ENCODE data around the gene PARN. TPM values are rescaled to one million over a fixed set of nuclear protein-coding genes. Genes with fewer than 3 reads are reported as not detected.
A peak's percentile ranks its signal among the peaks of the same experiment; 100 is the strongest.

PARN gene
- polyA plus RNA-seq, 1 donor from 2014 or later: 53.5 TPM

- no peak overlapping the region for H3K4me3 Mint-ChIP-seq
- peaks cover 25% of the 10 kb centered on the region for H3K36me3 Mint-ChIP-seq
- H3K27ac Mint-ChIP-seq: no peak overlapping the region
- H3K9me3 Mint-ChIP-seq: peaks cover 0 to 15% (median 3%) of the 10 kb centered on the region in 3 donors
- H3K4me1 Mint-ChIP-seq: peaks cover 2 to 12% (median 7%) of the 10 kb centered on the region in 3 donors
- no peaks in the 10 kb centered on the region for H3K27me3 Mint-ChIP-seq
Measured at GRCh38 chr16:14483819-14484385, 146.2 kb downstream of the PARN start.

GRCh38 chr16:14476183-14476582 is 153.9 kb downstream of the PARN start:
- H3K36me3 Mint-ChIP-seq: peaks cover 36% of the 10 kb centered on the region
- H3K9me3 Mint-ChIP-seq: peaks cover 0 to 10% (median 2%) of the 10 kb centered on the region in 3 donors
- H3K27ac Mint-ChIP-seq: no peak overlapping the region
- H3K4me1 Mint-ChIP-seq: peaks cover 0 to 3% (median 2%) of the 10 kb centered on the region in 3 donors
- no peaks in the 10 kb centered on the region for H3K27me3 Mint-ChIP-seq
- H3K4me3 Mint-ChIP-seq: no peak overlapping the region

GRCh38 chr16:14475370-14476139 is 154.5 kb downstream of the PARN start:
- no peak overlapping the region for H3K27ac Mint-ChIP-seq
- H3K9me3 Mint-ChIP-seq: peaks cover 0 to 10% (median 2%) of the 10 kb centered on the region in 3 donors
- peaks cover 0 to 3% (median 2%) of the 10 kb centered on the region in 3 donors for H3K4me1 Mint-ChIP-seq
- H3K27me3 Mint-ChIP-seq: no peaks in the 10 kb centered on the region
- peaks cover 35% of the 10 kb centered on the region for H3K36me3 Mint-ChIP-seq
- no peak overlapping the region for H3K4me3 Mint-ChIP-seq

GRCh38 chr16:14473488-14473887 is 156.6 kb downstream of the PARN start:
- Mint-ChIP-seq H3K4me3 (no peak overlapping the region), H3K27ac (no peak overlapping the region), H3K27me3 (no peaks in the 10 kb centered on the region), H3K36me3 (peaks cover 22% of the 10 kb centered on the region), H3K4me1 (peaks cover 0 to 3% (median 2%) of the 10 kb centered on the region in 3 donors), H3K9me3 (peaks cover 0 to 2% (median 0%) of the 10 kb centered on the region in 3 donors)

- Mint-ChIP-seq H3K9me3 (no peaks in the 10 kb centered on the region), H3K27ac (no peak overlapping the region), H3K27me3 (no peaks in the 10 kb centered on the region), H3K36me3 (peaks cover 16% of the 10 kb centered on the region), H3K4me1 (peaks cover 0 to 6% (median 3%) of the 10 kb centered on the region in 3 donors), H3K4me3 (no peak overlapping the region)
Measured at GRCh38 chr16:14472357-14472756, 157.7 kb downstream of the PARN start.

- Mint-ChIP-seq H3K36me3 (peaks cover 18% of the 10 kb centered on the region), H3K27me3 (no peaks in the 10 kb centered on the region), H3K27ac (no peak overlapping the region), H3K4me1 (peaks cover 0 to 6% (median 0%) of the 10 kb centered on the region in 3 donors), H3K4me3 (no peak overlapping the region), H3K9me3 (no peaks in the 10 kb centered on the region)
Measured at GRCh38 chr16:14470788-14471187, 159.3 kb downstream of the PARN start.

- peak overlapping the region in 1 of 3 donors; percentile 72 for H3K27ac Mint-ChIP-seq
- no peak overlapping the region for H3K4me3 Mint-ChIP-seq
- H3K9me3 Mint-ChIP-seq: peaks cover 0 to 6% (median 5%) of the 10 kb centered on the region in 3 donors
- H3K27me3 Mint-ChIP-seq: no peaks in the 10 kb centered on the region
- H3K4me1 Mint-ChIP-seq: peaks cover 0 to 8% (median 1%) of the 10 kb centered on the region in 3 donors
- H3K36me3 Mint-ChIP-seq: peaks cover 24% of the 10 kb centered on the region
Measured at GRCh38 chr16:14465799-14466198, 164.3 kb downstream of the PARN start.

GRCh38 chr16:14464796-14465195 is 165.3 kb downstream of the PARN start:
- Mint-ChIP-seq H3K27ac (no peak overlapping the region), H3K9me3 (peaks cover 0 to 6% (median 5%) of the 10 kb centered on the region in 3 donors), H3K36me3 (peaks cover 26% of the 10 kb centered on the region), H3K4me3 (no peak overlapping the region), H3K4me1 (peaks cover 0 to 9% (median 3%) of the 10 kb centered on the region in 3 donors), H3K27me3 (no peaks in the 10 kb centered on the region)

GRCh38 chr16:14464192-14464591 is 165.9 kb downstream of the PARN start:
- no peaks in the 10 kb centered on the region for H3K27me3 Mint-ChIP-seq
- H3K9me3 Mint-ChIP-seq: peaks cover 0 to 6% (median 5%) of the 10 kb centered on the region in 3 donors
- peaks cover 26% of the 10 kb centered on the region for H3K36me3 Mint-ChIP-seq
- no peak overlapping the region for H3K27ac Mint-ChIP-seq
- H3K4me3 Mint-ChIP-seq: no peak overlapping the region
- peaks cover 0 to 9% (median 3%) of the 10 kb centered on the region in 3 donors for H3K4me1 Mint-ChIP-seq

- Mint-ChIP-seq H3K9me3 (peaks cover 0 to 6% (median 5%) of the 10 kb centered on the region in 3 donors), H3K4me3 (no peak overlapping the region), H3K27ac (no peak overlapping the region), H3K36me3 (peaks cover 26% of the 10 kb centered on the region), H3K4me1 (peaks cover 0 to 6% (median 3%) of the 10 kb centered on the region in 3 donors), H3K27me3 (no peaks in the 10 kb centered on the region)
Measured at GRCh38 chr16:14462811-14463210, 167.2 kb downstream of the PARN start.

- H3K27ac Mint-ChIP-seq: no peak overlapping the region
- peaks cover 0 to 6% (median 3%) of the 10 kb centered on the region in 3 donors for H3K4me1 Mint-ChIP-seq
- no peaks in the 10 kb centered on the region for H3K27me3 Mint-ChIP-seq
- peaks cover 19% of the 10 kb centered on the region for H3K36me3 Mint-ChIP-seq
- H3K9me3 Mint-ChIP-seq: peaks cover 0 to 6% (median 5%) of the 10 kb centered on the region in 3 donors
- no peak overlapping the region for H3K4me3 Mint-ChIP-seq
Measured at GRCh38 chr16:14460726-14461125, 169.3 kb downstream of the PARN start.

- no peak overlapping the region for H3K4me3 Mint-ChIP-seq
- H3K27ac Mint-ChIP-seq: no peak overlapping the region
- peaks cover 10% of the 10 kb centered on the region for H3K36me3 Mint-ChIP-seq
- peaks cover 0 to 2% (median 0%) of the 10 kb centered on the region in 3 donors for H3K9me3 Mint-ChIP-seq
- H3K4me1 Mint-ChIP-seq: peaks cover 0 to 6% (median 3%) of the 10 kb centered on the region in 3 donors
- no peaks in the 10 kb centered on the region for H3K27me3 Mint-ChIP-seq
Measured at GRCh38 chr16:14458576-14458975, 171.5 kb downstream of the PARN start.

GRCh38 chr16:14456793-14457481 is 173.1 kb downstream of the PARN start:
- Mint-ChIP-seq H3K4me3 (no peak overlapping the region), H3K36me3 (peaks cover 10% of the 10 kb centered on the region), H3K27ac (no peak overlapping the region)

GRCh38 chr16:14455573-14455972 is 174.5 kb downstream of the PARN start:
- peaks cover 3% of the 10 kb centered on the region for H3K36me3 Mint-ChIP-seq
- H3K4me3 Mint-ChIP-seq: no peak overlapping the region
- H3K27me3 Mint-ChIP-seq: no peaks in the 10 kb centered on the region
- H3K4me1 Mint-ChIP-seq: no peaks in the 10 kb centered on the region
- H3K27ac Mint-ChIP-seq: no peak overlapping the region
- no peaks in the 10 kb centered on the region for H3K9me3 Mint-ChIP-seq

More at GRCh38 chr16:14456793-14457481, 173.1 kb downstream of the PARN start:
- Mint-ChIP-seq H3K4me1 (peaks cover 0 to 4% (median 1%) of the 10 kb centered on the region in 3 donors), H3K27me3 (no peaks in the 10 kb centered on the region), H3K9me3 (no peaks in the 10 kb centered on the region)

- no peaks in the 10 kb centered on the region for H3K4me1 Mint-ChIP-seq
- H3K27ac Mint-ChIP-seq: no peak overlapping the region
- no peak overlapping the region for H3K4me3 Mint-ChIP-seq
- H3K9me3 Mint-ChIP-seq: no peaks in the 10 kb centered on the region
- H3K27me3 Mint-ChIP-seq: no peaks in the 10 kb centered on the region
- H3K36me3 Mint-ChIP-seq: peaks cover 2% of the 10 kb centered on the region
Measured at GRCh38 chr16:14454391-14454790, 175.7 kb downstream of the PARN start.

All from IgD-negative memory B cell (primary cell).